ENCODE results near the gene UROC1. TPM values are rescaled to one million over a fixed set of nuclear protein-coding genes. Genes with fewer than 3 reads are reported as not detected.

The UROC1 gene
- total and polyA plus RNA-seq, 9 of the 15 experiments (the other 6 are each of a cell fraction or from before 2014, with no cell fraction given): not detected

GRCh38 chr3:126439968-126440708, 77.4 kb downstream of the UROC1 start:
- in situ Hi-C loops (cut with MboI) (no loop called here), intact Hi-C loops (cut with micrococcal nuclease) (no loop called here)
- Histone ChIP-seq H3K4me3 (no peak overlapping the region), H3K4me2 (ENCODE audit: insufficient read depth, low read length) (no peak overlapping the region), H3K9ac (ENCODE audit: insufficient read depth in 1 of 2, low read depth in 2 of 2, low read length in 2 of 2) (no peak overlapping the region), H2AFZ (ENCODE audit: low read depth, low read length) (no peak overlapping the region), H3K27ac (ENCODE audit: extremely low read depth, low read depth, low read length) (no peak overlapping the region), H3K36me3 (ENCODE audit: control insufficient read depth, insufficient read depth, low read length) (peaks cover 7% of the 10 kb centered on the region; the same call in 1 of the 3 replicates), H4K20me1 (replicated peaks; ENCODE audit: control insufficient read depth, insufficient read depth, low read length) (no peaks in the 10 kb centered on the region), H3K9me1 (ENCODE audit: control insufficient read depth, insufficient read depth, low read length) (no peaks in the 10 kb centered on the region), H3K79me2 (ENCODE audit: control insufficient read depth, insufficient read depth, low read length) (no peaks in the 10 kb centered on the region), H3K9me3 (replicated peaks; ENCODE audit: control insufficient read depth, insufficient read depth, low read depth, low read length) (no peaks in the 10 kb centered on the region), H3K27me3 (ENCODE audit: control insufficient read depth in 2 of 2, insufficient read depth in 2 of 2, low read length in 2 of 2) (no peaks in the 10 kb centered on the region), H3K4me1 (replicated peaks in 1 of 2; ENCODE audit: control insufficient read depth in 2 of 2, insufficient read depth in 2 of 2, low read length in 2 of 2) (no peaks in the 10 kb centered on the region)
- DNase-seq (ENCODE audit: extremely low read depth in 1 of 4, low spot score in 3 of 4) (no peak), ATAC-seq (no peak), FAIRE-seq (no peak)
- WGBS (ENCODE audit: insufficient coverage, low coverage, missing lambda C conversion rate): 94% methylated on average over 9 of the region's 12 CpGs
- ChIA-PET POLR2A (interaction anchor here (0.6 kb wide), 1 partner anchor 520 kb away, joined by 6 read pairs; no protein-coding TSS in a partner anchor), CTCF (ENCODE audit: low intra/inter-chr PET ratio) (no interaction called here)
- no TSS peak for BruUV-seq (replicated peaks)
- TF ChIP-seq RBM25 (IDR thresholded peaks at IDR 0.05; ENCODE audit: low read depth, low read length, severe bottlenecking): peak; percentile 80
- TF ChIP-seq PHF8 (IDR thresholded peaks at IDR 0.05; ENCODE audit: borderline replicate concordance, low read length): no peak
- 0 out of 2 replicates have a peak, but pooled peaks have one; percentile 14 for TF ChIP-seq BCOR (IDR thresholded peaks at IDR 0.05)
- no peak for TF ChIP-seq ZKSCAN8 (CRISPR knock-in tag; IDR thresholded peaks at IDR 0.05)

GRCh38 chr3:126439346-126439967, 78.1 kb downstream of the UROC1 start:
- in situ Hi-C loops (cut with MboI) (no loop called here), intact Hi-C loops (cut with micrococcal nuclease) (no loop called here)
- Histone ChIP-seq H3K79me2 (ENCODE audit: control insufficient read depth, insufficient read depth, low read length) (no peaks in the 10 kb centered on the region), H3K27me3 (ENCODE audit: control insufficient read depth in 2 of 2, insufficient read depth in 2 of 2, low read length in 2 of 2) (no peaks in the 10 kb centered on the region), H2AFZ (ENCODE audit: low read depth, low read length) (no peak overlapping the region), H3K4me2 (ENCODE audit: insufficient read depth, low read length) (no peak overlapping the region), H3K4me1 (replicated peaks in 1 of 2; ENCODE audit: control insufficient read depth in 2 of 2, insufficient read depth in 2 of 2, low read length in 2 of 2) (no peaks in the 10 kb centered on the region), H3K36me3 (ENCODE audit: control insufficient read depth, insufficient read depth, low read length) (peaks cover 7% of the 10 kb centered on the region; the same call in 1 of the 3 replicates), H3K9ac (ENCODE audit: insufficient read depth in 1 of 2, low read depth in 2 of 2, low read length in 2 of 2) (no peak overlapping the region), H4K20me1 (replicated peaks; ENCODE audit: control insufficient read depth, insufficient read depth, low read length) (no peaks in the 10 kb centered on the region), H3K9me1 (ENCODE audit: control insufficient read depth, insufficient read depth, low read length) (no peaks in the 10 kb centered on the region), H3K27ac (ENCODE audit: extremely low read depth, low read depth, low read length) (no peak overlapping the region), H3K4me3 (no peak overlapping the region), H3K9me3 (replicated peaks; ENCODE audit: control insufficient read depth, insufficient read depth, low read depth, low read length) (no peaks in the 10 kb centered on the region)
- FAIRE-seq: no peak
- BruUV-seq (replicated peaks): no TSS peak
- CTCF ChIA-PET (ENCODE audit: low intra/inter-chr PET ratio): no interaction called here
- WGBS (ENCODE audit: insufficient coverage, low coverage, missing lambda C conversion rate): 93% methylated on average over 3 of the region's 15 CpGs
- ATAC-seq: no peak
- DNase-seq (ENCODE audit: extremely low read depth in 1 of 4, low spot score in 3 of 4): no peak
- POLR2A ChIA-PET: interaction anchor here (0.6 to 0.8 kb wide), 2 partner anchors 32 to 306 kb away, joined by 3 read pairs; no protein-coding TSS in a partner anchor
- TF ChIP-seq ZNF311 (CRISPR knock-in tag; IDR thresholded peaks at IDR 0.05) (no peak), NR1H2 (CRISPR knock-in tag; IDR thresholded peaks at IDR 0.05) (no peak), ZNF143 (CRISPR knock-in tag; IDR thresholded peaks at IDR 0.05) (no peak), FOXK1 (CRISPR knock-in tag; IDR thresholded peaks at IDR 0.05; ENCODE audit: borderline replicate concordance) (no peak), MIER1 (IDR thresholded peaks at IDR 0.05; ENCODE audit: low read depth) (no peak)
